B cell (primary cell): ENCODE data around the gene TUT4. TPM values are rescaled to one million over a fixed set of nuclear protein-coding genes. Genes with fewer than 3 reads are reported as not detected.

ENCODE experiments used
- ATAC-seq: fragments of 200-7000 bp; cut with Tn5 transposase; one replicate; pipeline ENCODE4 v1.10.0; 2021; ENCODE audit warnings: low read depth, mild to moderate bottlenecking, moderate number of reproducible peaks, moderate library complexity
- CTCF ChIA-PET: fragments of 350-600 bp; sonication (Branson Sonifier 250); formaldehyde crosslinking; loops from one replicate; lab custom pipeline; 2021; ENCODE audit warnings: antibody characterized with exemption, inconsistent platforms; lab: Charles Lee
- POLR2A ChIA-PET: fragments of 350-600 bp; sonication (Branson Sonifier 250); formaldehyde crosslinking; loops from one replicate; lab custom pipeline; 2021; ENCODE audit warnings: antibody characterized with exemption; lab: Charles Lee
- DNase-seq: peaks from one replicate; pipeline ENCODE4 v3.0.0; 2013
- H2AFZ ChIP-seq: 2 replicates; pipeline ENCODE4 v1.6.1; 2012; ENCODE audit warnings: mild to moderate bottlenecking, low read depth, low read length; ENCODE audit not compliant: insufficient read depth, poor library complexity, severe bottlenecking
- H3K27ac ChIP-seq, 2 donors: 1 replicate in 1 of 2; 2 replicates in 1 of 2; pipeline ENCODE4 v1.5.1; 2012 to 2013; ENCODE audit warnings: low read length in 2 of 2, mild to moderate bottlenecking in 2 of 2, moderate library complexity in 1 of 2
- H3K27me3 ChIP-seq, 4 experiments: fragments of 200-600 bp in 1 of 4; sonication (generic) in 1 of 4; replicated peaks in 1 of 4; 1 replicate in 2 of 4; 2 replicates in 2 of 4; pipeline versions ENCODE4 v1.6.1 to v1.7.0; 2013 to 2016; ENCODE audit warnings: low read length in 3 of 4, mild to moderate bottlenecking in 2 of 4, mixed read lengths in 1 of 4, moderate library complexity in 1 of 4; ENCODE audit not compliant: insufficient read depth in 4 of 4, control insufficient read depth in 3 of 4; ENCODE audit errors: control extremely low read depth in 1 of 4
- H3K36me3 ChIP-seq, 2 experiments: replicated peaks in 1 of 2; 1 replicate in 1 of 2; 2 replicates in 1 of 2; pipeline versions ENCODE4 v1.6.1 to v1.7.1; 2013; ENCODE audit warnings: low read length in 1 of 2; ENCODE audit not compliant: insufficient read depth in 2 of 2, control insufficient read depth in 1 of 2; ENCODE audit errors: control extremely low read depth in 1 of 2, extremely low read depth in 1 of 2
- H3K4me1 ChIP-seq, 2 donors: fragments of 200-600 bp in 1 of 2; sonication (generic) in 1 of 2; 1 replicate in 1 of 2; 2 replicates in 1 of 2; pipeline versions ENCODE4 v1.5.1 to v1.6.1; 2013 to 2017; ENCODE audit warnings: low read length in 2 of 2; ENCODE audit not compliant: control insufficient read depth in 2 of 2, insufficient read depth in 2 of 2
- H3K4me2 ChIP-seq: replicated peaks from 2 replicates; pipeline ENCODE3; 2012; ENCODE audit warnings: mild to moderate bottlenecking, low read depth, low read length; ENCODE audit not compliant: poor library complexity, severe bottlenecking
- H3K4me3 ChIP-seq, 5 experiments: fragments of 200-600 bp in 1 of 5; sonication (generic) in 1 of 5; 1 replicate in 3 of 5; 2 replicates in 2 of 5; pipeline versions ENCODE4 v1.5.1 to v1.7.0; 2011 to 2016; ENCODE audit warnings: low read length in 4 of 5, mild to moderate bottlenecking in 4 of 5, low read depth in 2 of 5, control low read depth in 1 of 5, moderate library complexity in 1 of 5; ENCODE audit not compliant: insufficient read depth in 1 of 5; ENCODE audit errors: control extremely low read depth in 1 of 5, extremely low read depth in 1 of 5
- H3K79me2 ChIP-seq: fragments of 200-600 bp; sonication (generic); one replicate; pipeline ENCODE4 v1.6.0; 2016; ENCODE audit warnings: low read length; ENCODE audit not compliant: control insufficient read depth, insufficient read depth
- H3K9ac ChIP-seq: fragments of 200-600 bp; sonication (generic); 2 replicates; pipeline ENCODE4 v1.6.1; 2017; ENCODE audit warnings: mild to moderate bottlenecking, low read length, moderate library complexity
- H3K9me3 ChIP-seq, 3 donors: one replicate each; pipeline versions ENCODE4 v1.6.1 to v1.7.1; 2013; ENCODE audit warnings: low read length in 2 of 3; ENCODE audit not compliant: control insufficient read depth in 2 of 3, insufficient read depth in 1 of 3; ENCODE audit errors: control extremely low read depth in 1 of 3
- H4K20me1 ChIP-seq: 2 replicates; pipeline ENCODE4 v1.6.0; 2012; ENCODE audit warnings: mild to moderate bottlenecking, low read length; ENCODE audit not compliant: insufficient read depth, control insufficient read depth, poor library complexity, severe bottlenecking
- H3K27ac Mint-ChIP-seq: one replicate; pipeline ENCODE4 v1.8.0; 2021; ENCODE audit warnings: mixed read lengths
- H3K27me3 Mint-ChIP-seq: one replicate; pipeline ENCODE4 v1.8.0; 2021; ENCODE audit warnings: mixed read lengths
- H3K4me1 Mint-ChIP-seq: one replicate; pipeline ENCODE4 v1.8.0; 2021; ENCODE audit warnings: mixed read lengths
- H3K4me3 Mint-ChIP-seq: one replicate; pipeline ENCODE4 v1.8.0; 2021; ENCODE audit warnings: mixed read lengths
- H3K9me3 Mint-ChIP-seq: one replicate; pipeline ENCODE4 v1.8.0; 2022; ENCODE audit warnings: mixed read lengths; ENCODE audit not compliant: insufficient read depth
- CTCF ChIP-seq: fragments of 200-600 bp; IDR thresholded peaks from one replicate; pipeline ENCODE4 v1.8.0; 2022; ENCODE audit warnings: antibody characterized with exemption, mild to moderate bottlenecking
- EZH2 ChIP-seq: IDR thresholded peaks from 2 replicates; pipeline ENCODE4 v1.6.1; 2012; ENCODE audit warnings: borderline replicate concordance, low read depth, mild to moderate bottlenecking, moderate library complexity, low read length; ENCODE audit not compliant: insufficient read depth, poor library complexity, severe bottlenecking
- WGBS: methylation state at CpG from one replicate; pipeline ENCODE4 v1.1.5; 2013; ENCODE audit warnings: missing lambda C conversion rate; ENCODE audit not compliant: insufficient coverage; 5-methylcytosine and 5-hydroxymethylcytosine counted together
- intact Hi-C: fragments of 100-400 bp; cut with micrococcal nuclease; formaldehyde crosslinking; loops from one replicate; pipeline ENCODE4 v1.10.0; 2022
- polyA plus RNA-seq: library from polyadenylated mRNA; depleted of rRNA; stranded (reverse); fragments of >200 nt; gene quantifications from 2 replicates; pipeline ENCODE4 v1.2.3, GENCODE V29; 2012
- total RNA-seq, 2 donors: library from RNA; stranded (reverse); fragments of 120-200 nt in 1 of 2; gene quantifications; 1 replicate in 1 of 2; 2 replicates in 1 of 2; pipeline versions ENCODE4 v1.2.3 to v1.2.4, GENCODE V29; 2013 to 2022

TUT4 gene
- total and polyA plus RNA-seq, 2 donors (not counting 1 experiment from before 2014, with no cell fraction given) = 76.6 to 248 TPM

DNA sequence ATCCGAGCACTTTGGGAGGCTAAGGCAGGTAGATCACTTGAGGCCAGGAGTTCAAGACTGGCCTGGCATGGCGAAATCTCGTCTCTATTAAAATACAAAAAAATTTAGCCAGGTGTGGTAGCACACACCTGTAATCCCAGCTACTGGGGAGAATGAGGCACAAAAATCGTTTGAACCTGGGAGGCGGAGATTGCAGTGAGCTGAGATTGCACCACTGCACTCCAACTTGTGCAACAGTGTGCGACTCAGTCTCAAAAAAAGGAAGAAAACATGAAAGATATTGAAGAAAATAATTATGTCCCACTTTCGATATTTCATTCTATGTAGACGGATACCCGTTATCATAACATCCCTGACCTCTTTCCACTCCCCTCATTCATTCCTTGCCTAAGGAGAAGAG lies 19.2 kb downstream of the TUT4 start:
- peaks cover 3% of the 10 kb centered on the region for H3K9me3 Mint-ChIP-seq
- no peaks in the 10 kb centered on the region for H3K27me3 Mint-ChIP-seq
- DNase-seq (no peak), ATAC-seq (no peak)
- Histone ChIP-seq H3K4me3 (no peak overlapping the region), H3K79me2 (peaks cover 96% of the 10 kb centered on the region), H3K4me2 (peak overlapping the region; percentile 44), H3K27ac (peak overlapping the region in 1 of 2 donors; percentile 66), H4K20me1 (peaks cover 15% of the 10 kb centered on the region), H3K9ac (no peak overlapping the region), H3K27me3 (no peaks in the 10 kb centered on the region), H3K4me1 (peaks cover 35 to 36% of the 10 kb centered on the region in 2 donors), H3K36me3 (peaks cover 1 to 2% of the 10 kb centered on the region in 2 experiments), H3K9me3 (peaks cover 4 to 5% (median 4%) of the 10 kb centered on the region in 3 donors), H2AFZ (no peak overlapping the region)
- H3K27ac Mint-ChIP-seq = peak overlapping the region; percentile 85
- ChIA-PET CTCF (interaction anchor here (0.7 to 1.5 kb wide), 2 partner anchors 132 to 802 kb away, joined by 3 to 4 read pairs; no protein-coding TSS in a partner anchor), POLR2A (interaction anchor here (1.0 kb wide), 1 partner anchor 70 kb away, joined by 6 read pairs; no protein-coding TSS in a partner anchor)
- intact Hi-C loops = loop anchor here (5.0 kb wide), 1 partner anchor 104 kb away; no protein-coding TSS in a partner anchor
- WGBS = 100% methylated on average over 2 of the region's 9 CpGs
- TF ChIP-seq CTCF (no peak), EZH2 (no peak)
- peak overlapping the region; percentile 5 for H3K4me3 Mint-ChIP-seq
- H3K4me1 Mint-ChIP-seq = peaks cover 60% of the 10 kb centered on the region

DNA sequence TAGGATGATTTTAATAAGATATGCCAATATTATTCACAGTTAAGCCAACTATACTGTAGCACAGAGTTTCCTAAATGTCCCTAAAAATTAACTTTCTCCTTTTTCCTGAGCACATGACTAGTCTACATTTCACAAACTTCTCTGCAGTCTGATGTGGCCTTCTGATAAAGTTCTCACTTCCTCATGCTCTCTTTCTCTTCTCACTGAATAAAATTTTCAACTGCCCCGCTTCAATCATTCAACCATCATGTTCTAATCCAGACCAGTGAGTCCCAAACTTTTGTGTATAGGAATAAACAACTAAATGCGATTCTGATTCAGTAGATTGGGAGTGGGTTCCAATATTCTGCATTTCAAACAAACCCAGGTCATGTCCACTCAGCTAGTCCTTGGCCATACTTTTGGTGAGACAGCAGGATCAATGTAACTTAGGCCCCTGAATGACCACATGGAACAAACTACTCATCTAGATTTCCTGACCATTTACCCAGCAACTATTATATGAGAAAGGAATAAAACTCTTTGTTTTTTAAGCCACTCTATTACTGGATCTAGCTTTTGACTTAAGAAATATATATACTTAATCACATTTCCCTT lies 20.1 kb downstream of the TUT4 start:
- intact Hi-C loops = loop anchor here (5.0 kb wide), 1 partner anchor 104 kb away; no protein-coding TSS in a partner anchor
- peak overlapping the region; percentile 69 for H3K4me3 Mint-ChIP-seq
- no peaks in the 10 kb centered on the region for H3K27me3 Mint-ChIP-seq

More for the DNA sequence above, 20.1 kb downstream of the TUT4 start:
- peaks cover 96% of the 10 kb centered on the region for H3K79me2 ChIP-seq
- peaks cover 55% of the 10 kb centered on the region for H3K4me1 Mint-ChIP-seq
- H3K36me3 ChIP-seq = peaks cover 1% of the 10 kb centered on the region in 2 experiments
- H3K9me3 ChIP-seq = peaks cover 4 to 5% (median 4%) of the 10 kb centered on the region in 3 donors
- no peaks in the 10 kb centered on the region for H3K27me3 ChIP-seq
- peak overlapping the region in 1 of 5 experiments; percentile 1 for H3K4me3 ChIP-seq
- 60% methylated on average over 1 of the region's 2 CpGs for WGBS
- H3K9me3 Mint-ChIP-seq = peaks cover 3% of the 10 kb centered on the region
- DNase-seq (peak; percentile 51), ATAC-seq (peak; percentile 48)
- TF ChIP-seq EZH2 (no peak), CTCF (no peak)
- H3K9ac ChIP-seq = peak overlapping the region; percentile 44
- POLR2A ChIA-PET = interaction anchor here (1.0 to 2.7 kb wide), 2 partner anchors 20 to 71 kb away, joined by 6 to 23 read pairs; partner anchors contain the start of gene TUT4
- peaks cover 16% of the 10 kb centered on the region for H4K20me1 ChIP-seq
- peak overlapping the region; percentile 45 to 66 for H3K27ac ChIP-seq
- peaks cover 35 to 36% of the 10 kb centered on the region in 2 donors for H3K4me1 ChIP-seq
- peak overlapping the region; percentile 44 for H3K4me2 ChIP-seq
- peak overlapping the region; percentile 43 for H3K27ac Mint-ChIP-seq
- CTCF ChIA-PET = interaction anchor here (0.6 to 1.5 kb wide), 7 partner anchors 9 to 802 kb away, joined by 3 to 4 read pairs (median 3); partner anchors contain the start of genes ORC1, PRPF38A and TUT4
- no peak overlapping the region for H2AFZ ChIP-seq
